ENCODE data around the gene MTCL1. TPM values are rescaled to one million over a fixed set of nuclear protein-coding genes. Genes with fewer than 3 reads are reported as not detected.

The MTCL1 gene
- total and polyA plus RNA-seq, 2 of the 8 experiments (the other 6 are each of a cell fraction or from before 2014, with no cell fraction given) = 16.6 to 60.8 TPM

DNA sequence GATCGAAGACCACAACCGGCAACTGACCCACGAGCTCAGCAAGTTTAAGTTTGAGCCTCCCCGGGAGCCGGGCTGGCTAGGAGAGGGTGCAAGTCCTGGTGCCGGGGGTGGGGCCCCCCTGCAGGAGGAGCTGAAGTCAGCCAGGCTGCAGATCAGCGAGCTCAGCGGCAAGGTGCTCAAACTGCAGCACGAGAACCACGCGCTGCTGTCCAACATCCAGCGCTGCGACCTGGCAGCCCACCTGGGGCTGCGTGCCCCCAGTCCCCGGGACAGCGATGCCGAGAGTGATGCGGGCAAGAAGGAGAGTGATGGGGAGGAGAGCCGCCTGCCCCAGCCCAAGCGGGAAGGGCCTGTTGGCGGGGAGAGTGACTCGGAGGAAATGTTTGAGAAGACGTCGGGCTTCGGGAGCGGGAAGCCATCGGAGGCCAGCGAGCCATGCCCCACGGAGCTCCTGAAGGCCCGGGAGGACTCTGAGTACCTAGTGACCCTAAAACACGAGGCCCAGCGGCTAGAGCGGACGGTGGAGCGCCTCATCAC lies 78.7 kb downstream of the MTCL1 start:
- Histone ChIP-seq H2BK12ac (ENCODE audit: low read depth, low read length) (no peak overlapping the region), H3K56ac (replicated peaks; ENCODE audit: insufficient read length, low read depth, low read length) (no peak overlapping the region), H2AFZ (ENCODE audit: low read length) (no peak overlapping the region), H2BK15ac (ENCODE audit: low read length) (no peak overlapping the region), H3K27ac (ENCODE audit: low read depth, low read length) (no peak overlapping the region), H3K23ac (ENCODE audit: insufficient read length) (no peak overlapping the region), H2AK5ac (ENCODE audit: low read depth, low read length) (no peak overlapping the region), H4K5ac (ENCODE audit: insufficient read length, low read depth, low read length) (no peak overlapping the region), H4K8ac (ENCODE audit: extremely low read depth, insufficient read depth, low read length) (peak overlapping the region; percentile 9; the same call in 1 of the 2 replicates), H3K4ac (replicated peaks; ENCODE audit: insufficient read length, low read depth, low read length) (no peak overlapping the region), H3K27me3 (replicated peaks in 1 of 4; ENCODE audit: control insufficient read depth in 3 of 4, extremely low read depth in 1 of 4, insufficient read depth in 3 of 4, low read length in 3 of 4) (no peaks in the 10 kb centered on the region), H3K4me1 (replicated peaks in 1 of 4; ENCODE audit: control insufficient read depth in 3 of 4, insufficient read depth in 4 of 4, low read length in 3 of 4) (peaks cover 0 to 2% (median 0%) of the 10 kb centered on the region in 4 experiments; a peak in 1 of 7 replicates), H3K9me3 (ENCODE audit: insufficient read depth in 2 of 2, low read depth in 1 of 2, low read length in 1 of 2) (no peaks in the 10 kb centered on the region), H3K9ac (replicated peaks in 1 of 4; ENCODE audit: extremely low read depth in 1 of 4, low read depth in 3 of 4, low read length in 3 of 4) (no peak overlapping the region; a peak in 1 of 7 replicates), H3K4me3 (ENCODE audit: extremely low read depth in 1 of 4, insufficient read depth in 2 of 4, low read depth in 3 of 4, low read length in 4 of 4) (no peak overlapping the region), H3K79me1 (ENCODE audit: low read depth, low read length) (no peaks in the 10 kb centered on the region; the same call in 1 of the 2 replicates), H2BK5ac (ENCODE audit: low read depth, low read length) (no peak overlapping the region), H3K14ac (ENCODE audit: insufficient read length) (no peak overlapping the region), H2BK120ac (replicated peaks; ENCODE audit: low read depth, low read length) (no peak overlapping the region), H4K20me1 (replicated peaks in 1 of 2; ENCODE audit: control insufficient read depth in 1 of 2, insufficient read depth in 2 of 2, low read length in 2 of 2) (no peaks in the 10 kb centered on the region), H3K36me3 (ENCODE audit: control insufficient read depth in 2 of 4, insufficient read depth in 4 of 4, low read length in 3 of 4) (peaks cover 7 to 46% (median 18%) of the 10 kb centered on the region in 4 experiments; a peak in 5 of 8 replicates), H3K4me2 (ENCODE audit: insufficient read depth in 1 of 2, low read depth in 2 of 2, low read length in 2 of 2) (no peak overlapping the region), H4K91ac (replicated peaks; ENCODE audit: insufficient read length, low read length) (no peak overlapping the region), H3K18ac (ENCODE audit: extremely low read depth, low read length) (no peak overlapping the region), H3K23me2 (ENCODE audit: low read depth, low read length) (no peaks in the 10 kb centered on the region; the same call in 1 of the 2 replicates), H2BK20ac (ENCODE audit: low read length) (no peak overlapping the region), H3K79me2 (ENCODE audit: control insufficient read depth in 1 of 2, insufficient read depth in 2 of 2, low read length in 2 of 2) (no peaks in the 10 kb centered on the region)
- ChIA-PET POLR2A (ENCODE audit: partially characterized antibody) (interaction anchor here (1.2 kb wide), 1 partner anchor 55 kb away, joined by 3 read pairs; no protein-coding TSS in a partner anchor), CTCF (ENCODE audit: partially characterized antibody) (interaction anchor here (0.6 to 1.5 kb wide), 11 partner anchors 9 to 282 kb away, joined by 3 to 4 read pairs (median 3); no protein-coding TSS in a partner anchor)
- DNase-seq (ENCODE audit: low read depth in 1 of 2, low spot score in 2 of 2) = no peak
- 94% methylated on average over 28 of the region's 35 CpGs; no CpG with 5 or more reads in 1 of the 2 experiments for WGBS, 2 experiments (ENCODE audit: extremely low coverage in 1 of 2, insufficient coverage in 1 of 2, insufficient read length in 1 of 2, insufficient replicate concordance in 2 of 2, low coverage in 1 of 2, low lambda C conversion rate in 2 of 2, missing lambda C conversion rate in 1 of 2)
- no peak for FAIRE-seq
- TF ChIP-seq, protein P1, sequence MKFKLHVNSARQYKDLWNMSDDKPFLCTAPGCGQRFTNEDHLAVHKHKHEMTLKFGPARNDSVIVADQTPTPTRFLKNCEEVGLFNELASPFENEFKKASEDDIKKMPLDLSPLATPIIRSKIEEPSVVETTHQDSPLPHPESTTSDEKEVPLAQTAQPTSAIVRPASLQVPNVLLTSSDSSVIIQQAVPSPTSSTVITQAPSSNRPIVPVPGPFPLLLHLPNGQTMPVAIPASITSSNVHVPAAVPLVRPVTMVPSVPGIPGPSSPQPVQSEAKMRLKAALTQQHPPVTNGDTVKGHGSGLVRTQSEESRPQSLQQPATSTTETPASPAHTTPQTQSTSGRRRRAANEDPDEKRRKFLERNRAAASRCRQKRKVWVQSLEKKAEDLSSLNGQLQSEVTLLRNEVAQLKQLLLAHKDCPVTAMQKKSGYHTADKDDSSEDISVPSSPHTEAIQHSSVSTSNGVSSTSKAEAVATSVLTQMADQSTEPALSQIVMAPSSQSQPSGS (IDR thresholded peaks at IDR 0.05; ENCODE audit: low read length) = no peak
- no peak for TF ChIP-seq KDM1A (IDR thresholded peaks at IDR 0.05; ENCODE audit: borderline replicate concordance, low read length)
- TF ChIP-seq RXRA (IDR thresholded peaks at IDR 0.05; ENCODE audit: insufficient read depth, low read depth, low read length) = no peak
- no peak for TF ChIP-seq RBBP5 (IDR thresholded peaks at IDR 0.05; ENCODE audit: borderline replicate concordance, low read depth, low read length)
- TF ChIP-seq SUZ12 (IDR thresholded peaks at IDR 0.05; ENCODE audit: low read length) = no peak
- no peak for TF ChIP-seq EP300 (IDR thresholded peaks at IDR 0.05; ENCODE audit: borderline replicate concordance in 1 of 2, low read depth in 2 of 2, low read length in 2 of 2)
- no peak for TF ChIP-seq CREB1 (IDR thresholded peaks at IDR 0.05)
- no peak for TF ChIP-seq SIRT6 (IDR thresholded peaks at IDR 0.05; ENCODE audit: low read length)
- TF ChIP-seq BCL11A (IDR thresholded peaks at IDR 0.05; ENCODE audit: low read depth in 2 of 2, low read length in 2 of 2) = no peak
- no peak for TF ChIP-seq MAFK (IDR thresholded peaks at IDR 0.05; ENCODE audit: low read depth, low read length)
- no peak for TF ChIP-seq PHF8 (conservative IDR thresholded peaks at IDR 0.05; ENCODE audit: low read depth, low read length)
- no peak for TF ChIP-seq JUND (IDR thresholded peaks at IDR 0.05; ENCODE audit: low read length)
